HG02798 (cell line): Measurements from ENCODE around the gene TMEM209.
A peak's percentile ranks its signal among the peaks of the same experiment; 100 is the strongest.
"Not testable (repeated sequence)": the region's sequence is repeated elsewhere in the genome, so short reads cannot be mapped to it uniquely, and the experiment has no call there.

Experiments
- ATAC-seq: cut with Tn5 transposase; IDR thresholded peaks from one replicate; pipeline ENCODE4 v1.9.1; 2021; ENCODE audit warnings: mild to moderate bottlenecking; ENCODE audit not compliant: unreplicated experiment, poor library complexity

The TMEM209 gene

DNA sequence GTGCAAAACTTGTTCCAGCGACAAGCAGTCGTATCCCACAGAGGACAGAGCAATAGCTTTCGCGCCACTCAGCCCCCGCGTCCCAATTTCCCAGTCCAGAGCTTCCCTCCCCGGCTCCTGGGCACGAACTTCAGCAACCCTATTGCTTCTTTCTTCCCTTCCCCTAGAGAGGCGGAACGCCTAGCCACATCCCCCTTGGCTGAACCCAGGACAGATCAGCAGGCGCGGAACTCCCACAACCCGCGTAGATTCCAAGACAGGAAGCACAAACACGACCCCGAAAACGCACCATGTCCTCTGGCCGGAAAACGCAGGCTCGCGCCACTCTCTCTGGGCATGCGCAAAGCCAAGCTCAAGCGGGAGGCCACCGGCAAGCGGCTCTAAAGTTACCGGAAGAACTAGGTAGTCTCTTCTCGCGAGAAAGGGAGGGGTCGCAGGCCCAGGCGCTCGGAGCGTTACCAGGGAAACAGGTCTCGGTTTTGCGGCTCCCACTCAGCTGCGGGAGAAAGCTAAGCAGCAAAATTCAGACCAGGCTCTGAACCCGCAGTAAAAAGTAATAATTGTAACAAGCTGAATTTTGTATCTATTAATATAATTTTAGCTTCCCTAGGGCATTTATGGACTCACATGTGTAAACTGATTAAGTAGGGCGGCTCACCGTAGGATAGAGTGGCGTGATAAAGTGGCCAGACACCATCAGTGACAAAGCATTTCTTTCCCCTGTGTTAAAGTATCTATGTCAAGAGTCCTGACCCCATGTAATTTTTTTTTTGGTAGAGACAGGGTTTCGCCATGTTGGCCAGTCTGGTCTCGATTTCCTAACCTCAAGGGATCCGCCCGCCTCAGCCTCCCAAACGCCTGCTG, at the start of gene TMEM209:
TSS of gene TMEM209 (minus strand) at position 323 of the 864 bp plus-strand sequence. CDS start at position 292, 31 bp downstream.
- peak; percentile 98 for ATAC-seq

DNA sequence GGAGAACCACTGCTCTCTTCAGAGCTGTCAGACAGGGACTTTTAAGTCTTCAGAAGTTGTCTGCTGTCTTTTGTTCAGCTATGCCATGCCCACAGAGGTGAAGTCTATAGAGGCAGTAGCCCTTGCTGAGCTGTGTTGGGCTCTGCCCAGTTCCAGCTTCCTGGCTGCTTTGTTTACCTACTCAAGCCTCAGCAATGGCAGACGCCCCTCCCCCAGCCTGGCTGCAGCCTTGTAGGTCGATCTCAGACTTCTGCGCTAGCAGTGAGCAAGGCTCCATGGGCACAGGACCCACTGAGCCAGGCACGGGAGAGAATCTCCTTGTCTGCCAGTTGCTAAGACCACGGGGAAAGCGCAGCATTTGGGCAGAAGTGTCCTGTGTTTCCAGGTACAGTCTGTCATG, 49.3 kb upstream of the TMEM209 start:
- ATAC-seq = no peak

- not testable (repeated sequence) for ATAC-seq
These were observed 44.4 kb upstream of the TMEM209 start for GRCh38 chr7:130249626-130250025.

GRCh38 chr7:130248842-130249241, 43.6 kb upstream of the TMEM209 start:
- ATAC-seq = not testable (repeated sequence)

GRCh38 chr7:130246491-130246890, 41.3 kb upstream of the TMEM209 start:
- not testable (repeated sequence) for ATAC-seq

DNA sequence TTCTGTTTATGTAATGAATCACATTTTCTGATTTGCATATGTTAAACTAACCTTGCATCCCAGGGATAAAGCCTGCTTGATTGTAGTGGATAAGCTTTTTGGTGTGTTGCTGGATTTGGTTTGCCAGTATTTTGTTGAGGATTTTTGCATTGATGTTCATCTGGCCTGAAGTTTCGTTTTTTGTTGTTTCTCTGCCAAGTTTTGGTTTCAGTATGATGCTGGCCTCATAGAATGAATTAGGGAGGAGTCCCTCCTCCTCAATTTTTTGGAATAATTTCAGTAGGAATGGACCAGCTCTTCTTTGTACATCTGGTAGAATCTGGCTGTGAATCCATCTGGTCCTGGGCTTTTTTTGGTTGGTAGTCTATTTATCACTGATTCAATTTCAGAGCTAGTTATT, 38.3 kb upstream of the TMEM209 start:
- ATAC-seq = not testable (repeated sequence)

DNA sequence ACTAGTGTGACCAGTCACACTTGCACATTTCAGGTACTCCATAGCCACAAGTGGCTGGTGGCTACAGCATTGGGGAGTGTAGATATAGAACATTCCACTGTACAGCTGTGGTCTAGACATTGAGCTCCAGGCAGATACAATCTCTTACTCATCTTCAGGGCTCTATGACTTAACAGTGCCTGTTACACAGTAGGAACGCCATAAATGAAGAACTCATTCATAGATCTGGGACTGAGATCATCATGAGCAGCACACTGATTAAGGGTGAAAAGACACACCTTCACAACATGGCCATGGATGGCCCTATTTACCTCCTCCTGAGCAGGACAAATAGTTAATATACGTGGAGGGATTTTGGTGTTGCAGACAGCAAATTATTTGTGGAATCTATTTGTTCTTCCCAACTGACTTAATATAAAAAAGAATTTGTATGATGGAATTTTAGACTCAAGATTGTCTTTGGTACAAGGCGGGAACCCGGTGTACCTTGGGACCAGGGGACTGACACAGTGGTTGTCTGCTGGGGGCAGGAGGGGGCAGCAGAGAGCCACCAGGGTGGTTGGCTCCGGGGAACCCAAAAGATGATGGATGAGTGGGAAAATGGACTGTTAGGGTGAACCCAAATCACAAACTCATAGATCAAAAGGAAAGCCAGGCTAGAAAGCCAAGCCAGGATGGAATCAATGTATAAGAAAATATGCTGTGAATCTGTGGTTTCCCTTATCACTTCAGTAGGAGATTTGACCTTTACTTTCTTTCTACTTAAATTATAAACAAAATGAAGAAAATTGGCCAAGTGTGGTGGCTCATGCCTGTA, 37.2 kb upstream of the TMEM209 start:
- peak; percentile 64 for ATAC-seq

- ATAC-seq = no peak
These were observed 35.0 kb upstream of the TMEM209 start for GRCh38 chr7:130240240-130240639.

DNA sequence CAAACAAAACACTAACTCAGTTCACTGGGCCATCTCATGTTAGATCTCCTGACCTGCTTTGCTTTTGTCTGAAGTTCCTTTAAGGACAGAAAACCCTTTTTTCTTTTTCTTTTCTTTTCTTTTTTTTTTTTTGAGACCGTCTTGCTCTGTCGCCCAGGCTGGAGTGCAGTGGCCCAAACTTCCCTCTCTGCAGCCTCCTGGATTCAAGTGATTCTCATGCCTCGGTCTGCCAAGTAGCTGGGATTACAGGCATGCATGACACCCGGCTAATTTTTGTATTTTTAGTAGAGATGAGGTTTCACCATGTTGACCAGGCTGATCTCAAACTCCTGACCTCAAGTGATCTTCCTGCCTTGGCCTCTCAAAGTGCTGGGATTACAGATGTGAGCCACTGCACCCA, 31.2 kb upstream of the TMEM209 start:
- ATAC-seq = not testable (repeated sequence)

- no peak for ATAC-seq
These were observed 28.9 kb upstream of the TMEM209 start for GRCh38 chr7:130234078-130234477.

DNA sequence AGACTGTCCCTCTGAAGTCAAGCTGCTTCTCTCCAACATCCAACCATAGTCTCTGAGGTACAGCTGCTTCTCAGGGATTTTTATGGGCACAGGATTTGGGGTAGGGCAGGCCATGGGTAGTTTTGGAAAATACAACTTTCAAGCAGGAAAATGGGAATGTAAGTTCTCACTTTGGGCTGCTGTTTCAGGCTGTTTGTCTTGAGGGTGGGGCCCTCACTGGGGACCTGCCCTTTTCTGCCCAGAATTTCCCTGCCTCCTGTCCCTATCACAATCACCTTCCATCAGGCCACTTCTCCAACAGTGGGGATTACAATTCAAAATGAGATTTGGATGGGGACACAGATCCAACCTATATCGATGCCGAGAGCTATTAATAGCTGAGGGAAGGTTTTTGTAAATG, 27.0 kb upstream of the TMEM209 start:
- no peak for ATAC-seq

GRCh38 chr7:130231792-130232191, 26.6 kb upstream of the TMEM209 start:
- no peak for ATAC-seq

DNA sequence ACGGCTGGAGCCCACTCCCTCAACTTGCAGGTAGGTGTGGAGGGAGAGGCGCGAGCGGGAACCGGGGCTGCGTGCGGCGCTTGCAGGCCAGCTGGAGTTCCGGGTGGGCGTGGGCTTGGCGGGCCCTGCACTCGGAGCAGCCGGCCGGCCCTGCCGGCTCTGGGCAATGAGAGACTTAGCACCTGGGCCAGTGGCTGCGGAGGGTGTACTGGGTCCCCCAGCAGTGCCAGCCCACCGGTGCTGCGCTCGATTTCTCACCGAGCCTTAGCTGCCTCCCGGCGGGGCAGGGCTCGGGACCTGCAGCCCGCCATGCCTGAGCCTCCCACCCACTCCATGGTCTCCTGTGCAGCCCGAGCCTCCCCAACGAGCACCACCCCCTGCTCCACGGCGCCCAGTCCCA, 24.8 kb upstream of the TMEM209 start:
- ATAC-seq = not testable (repeated sequence)

DNA sequence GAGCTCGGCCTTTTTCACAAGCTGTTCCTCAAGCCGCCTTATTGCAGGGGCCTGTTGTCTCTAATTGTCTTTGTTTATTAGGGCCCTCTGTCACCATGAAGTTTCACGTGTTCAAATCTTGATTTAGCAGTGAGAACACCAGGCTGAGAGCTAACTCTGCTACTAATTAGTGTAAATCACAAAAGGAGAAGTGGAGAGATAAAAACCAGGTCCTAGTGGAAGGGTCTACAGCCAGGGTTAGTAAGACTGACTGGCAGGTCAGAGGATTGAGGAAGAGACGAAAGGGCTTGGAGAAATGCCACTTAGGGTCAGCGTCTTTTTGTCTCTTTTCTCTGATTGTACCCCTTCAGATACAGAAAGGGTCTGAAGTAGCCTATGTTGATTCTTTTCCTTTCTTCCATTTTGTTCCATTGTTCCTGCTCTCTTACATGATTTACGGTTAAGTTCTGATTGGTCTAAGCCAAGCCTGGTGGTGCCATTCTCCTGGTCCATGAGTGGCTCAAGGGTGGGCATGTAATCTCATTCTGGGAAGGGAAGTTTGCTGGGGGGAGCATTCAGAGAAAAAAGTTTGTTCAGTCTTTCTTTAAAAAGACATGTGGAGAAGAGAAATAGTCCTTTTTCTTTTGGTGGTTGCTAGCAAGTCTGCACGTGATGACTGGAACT, 23.8 kb upstream of the TMEM209 start:
- ATAC-seq = no peak

DNA sequence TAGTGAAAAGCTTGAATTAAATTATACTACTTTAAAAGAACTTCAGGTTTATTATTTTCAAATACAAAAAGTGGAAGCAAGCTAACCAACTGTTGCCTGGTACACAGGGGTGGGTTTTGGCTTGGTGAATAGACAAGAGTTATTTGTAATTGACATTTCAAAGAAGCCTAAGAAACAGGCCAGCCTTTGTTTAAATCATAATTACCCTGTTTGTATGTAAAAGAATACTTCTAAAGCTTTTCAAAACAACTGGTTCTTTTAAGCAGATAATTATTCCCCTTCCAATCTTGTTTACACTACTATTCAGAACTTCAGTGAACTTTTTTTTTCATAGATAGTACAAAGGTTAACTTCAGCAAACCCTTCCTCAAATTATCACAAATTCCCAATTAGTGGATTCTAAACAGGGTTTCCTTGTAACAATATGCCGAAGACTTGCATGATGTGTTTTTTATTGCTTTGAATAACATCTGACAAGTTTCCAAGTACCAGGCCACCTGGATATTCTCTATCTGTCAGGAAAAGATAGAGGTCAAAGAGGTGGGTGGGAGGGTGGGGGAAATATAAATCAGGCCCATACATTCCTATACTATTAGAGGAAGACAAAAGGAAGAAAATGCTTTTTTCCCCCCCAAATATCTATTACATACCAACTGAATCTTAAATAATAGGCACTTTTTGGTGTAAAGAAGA, 22.8 kb upstream of the TMEM209 start:
- no peak for ATAC-seq

DNA sequence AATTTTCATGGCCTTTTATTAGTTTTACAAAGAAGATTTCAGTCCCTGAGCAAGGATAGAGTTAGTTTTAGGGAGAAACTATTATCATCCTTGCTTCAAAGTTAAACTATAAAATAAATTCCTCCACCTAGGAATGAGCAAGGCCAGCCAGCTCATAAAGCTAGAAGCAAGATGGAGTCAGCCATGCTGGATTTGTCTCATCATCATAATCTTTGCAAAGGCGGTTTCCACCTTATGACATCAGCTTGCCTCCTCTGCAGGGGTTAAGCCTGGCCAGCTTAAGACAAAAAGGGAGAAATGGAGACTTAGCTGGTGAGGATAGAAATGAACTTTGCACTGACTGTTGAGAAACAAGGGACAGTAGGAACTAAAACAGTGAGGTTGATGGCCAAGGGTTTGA, 21.1 kb upstream of the TMEM209 start:
- ATAC-seq = no peak

- not testable (repeated sequence) for ATAC-seq
These were observed 19.7 kb upstream of the TMEM209 start for GRCh38 chr7:130224923-130225322.

GRCh38 chr7:130224210-130224609, 19.0 kb upstream of the TMEM209 start:
- no peak for ATAC-seq

- ATAC-seq = no peak
These were observed 18.4 kb upstream of the TMEM209 start for GRCh38 chr7:130223646-130224045.

- no peak for ATAC-seq
These were observed 16.5 kb upstream of the TMEM209 start for GRCh38 chr7:130221746-130222145.
